Effector memory CD8-positive, alpha-beta T cell (primary cell): Measurements from ENCODE around the gene PPP1R15A.
"Not testable (repeated sequence)": the region's sequence is repeated elsewhere in the genome, so short reads cannot be mapped to it uniquely, and the experiment has no call there.

ENCODE experiments used
- ATAC-seq: fragments of 150-1000 bp; cut with Tn5 transposase; replicated peaks from 2 replicates; pipeline ENCODE4 v1.10.0; 2021; ENCODE audit warnings: mild to moderate bottlenecking, moderate library complexity
- DNase-seq, 3 experiments: peaks; one replicate each; pipeline ENCODE4 v3.0.0; 2021
- H3K27ac Mint-ChIP-seq, 2 donors: one replicate each; pipeline ENCODE4 v1.8.0; 2022; ENCODE audit warnings: mild to moderate bottlenecking in 2 of 2, mixed read lengths in 2 of 2, moderate library complexity in 2 of 2
- H3K27me3 Mint-ChIP-seq, 2 donors: one replicate each; pipeline ENCODE4 v1.8.0; 2022; ENCODE audit warnings: mixed read lengths in 2 of 2
- H3K36me3 Mint-ChIP-seq: one replicate; pipeline ENCODE4 v1.8.0; 2022; ENCODE audit warnings: mild to moderate bottlenecking, moderate library complexity, mixed read lengths; ENCODE audit not compliant: insufficient read depth
- H3K4me1 Mint-ChIP-seq, 2 donors: one replicate each; pipeline ENCODE4 v1.8.0; 2022; ENCODE audit warnings: low read depth in 2 of 2, mixed read lengths in 2 of 2
- H3K4me3 Mint-ChIP-seq, 2 donors: one replicate each; pipeline ENCODE4 v1.8.0; 2022; ENCODE audit warnings: mild to moderate bottlenecking in 2 of 2, mixed read lengths in 2 of 2, moderate library complexity in 2 of 2
- H3K9me3 Mint-ChIP-seq, 2 donors: one replicate each; pipeline ENCODE4 v1.8.0; 2022; ENCODE audit warnings: mixed read lengths in 2 of 2

The PPP1R15A gene

GRCh38 chr19:48867123-48867745 is 5.0 kb upstream of the PPP1R15A start:
- Mint-ChIP-seq H3K9me3 (no peaks in the 10 kb centered on the region), H3K4me1 (peaks cover 2 to 6% of the 10 kb centered on the region in 2 donors), H3K36me3 (peaks cover 13% of the 10 kb centered on the region), H3K27me3 (peaks cover 10 to 15% of the 10 kb centered on the region in 2 donors), H3K4me3 (no peak overlapping the region), H3K27ac (no peak overlapping the region)
- DNase-seq (no peak), ATAC-seq (no peak)

GRCh38 chr19:48867746-48868113 is 4.5 kb upstream of the PPP1R15A start:
- peaks cover 18% of the 10 kb centered on the region for H3K36me3 Mint-ChIP-seq
- H3K4me3 Mint-ChIP-seq, result no peak overlapping the region
- H3K27ac Mint-ChIP-seq, result no peak overlapping the region
- H3K4me1 Mint-ChIP-seq, result peaks cover 7 to 9% of the 10 kb centered on the region in 2 donors
- no peak for ATAC-seq
- H3K9me3 Mint-ChIP-seq, result no peaks in the 10 kb centered on the region
- DNase-seq, result no peak
- H3K27me3 Mint-ChIP-seq, result peaks cover 10 to 15% of the 10 kb centered on the region in 2 donors

DNA sequence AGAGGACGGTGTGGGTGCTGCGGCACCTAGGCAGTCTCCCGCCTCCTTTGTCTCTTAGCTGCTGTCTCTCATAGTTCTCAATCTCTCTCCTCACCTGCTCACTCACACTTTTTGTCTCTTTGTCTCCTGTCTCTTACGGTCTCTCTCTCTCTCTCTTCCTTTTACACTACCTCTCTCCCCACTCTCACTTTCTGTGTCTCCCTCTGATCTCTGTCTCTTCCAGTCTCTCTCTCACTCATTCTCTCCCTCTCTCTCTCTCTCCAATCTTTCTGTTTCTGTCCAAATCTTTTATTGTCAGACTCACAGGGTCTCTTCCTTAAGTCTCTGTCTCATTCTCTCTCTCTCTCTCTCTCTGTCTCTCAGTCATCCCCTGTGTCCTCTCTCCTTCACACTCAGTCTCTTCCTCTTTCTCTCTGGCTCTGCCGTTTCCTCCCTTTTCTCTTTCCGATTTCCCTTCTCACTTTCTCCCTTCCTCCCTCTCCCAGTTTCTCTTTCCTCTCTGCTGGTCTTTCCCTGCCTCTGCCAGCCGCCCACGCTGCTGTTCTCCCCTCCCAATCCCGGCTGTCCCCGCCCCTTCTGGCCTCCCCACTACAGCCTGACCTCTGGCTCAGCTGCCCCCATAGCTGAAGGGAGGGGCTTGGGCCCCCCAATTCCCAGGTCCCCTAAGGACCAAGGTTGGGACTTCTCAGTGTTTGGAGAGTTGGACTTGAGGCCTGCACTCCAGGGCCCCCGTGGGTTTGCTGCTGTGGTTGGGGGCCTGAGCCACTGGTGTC is 3.9 kb upstream of the PPP1R15A start, which contains the start of gene PLEKHA4:
Gene PLEKHA4, minus strand, starts transcription at position 504 of the 773 bp plus-strand sequence. CDS start 997 bp downstream, outside the sequence.
- no peak within 1 kb of the TSS for H3K4me3 Mint-ChIP-seq
- no peak within 1 kb of the TSS for H3K27ac Mint-ChIP-seq

DNA sequence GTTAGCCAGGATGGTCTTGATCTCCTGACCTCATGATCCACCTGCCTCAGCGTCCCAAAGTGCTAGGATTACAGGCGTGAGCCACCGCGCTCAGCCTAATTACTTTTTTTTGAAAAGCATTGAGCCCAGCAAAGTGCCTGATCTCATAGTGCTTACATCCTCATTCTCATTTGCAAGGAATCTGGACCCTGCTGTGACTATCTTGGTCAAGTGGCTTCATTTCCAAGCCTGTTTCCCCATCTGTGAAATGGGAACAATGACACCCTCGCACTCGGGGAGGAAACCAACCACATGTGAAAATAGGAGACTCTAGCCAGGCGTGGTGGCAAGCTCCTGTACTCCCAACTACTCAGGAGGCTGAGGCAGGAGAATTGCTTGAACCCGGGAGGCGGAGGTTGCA is 2.2 kb upstream of the PPP1R15A start:
- Mint-ChIP-seq H3K4me3 (no peak overlapping the region), H3K9me3 (no peaks in the 10 kb centered on the region), H3K4me1 (peaks cover 30 to 31% of the 10 kb centered on the region in 2 donors), H3K27ac (no peak overlapping the region), H3K36me3 (peaks cover 41% of the 10 kb centered on the region), H3K27me3 (peaks cover 10 to 15% of the 10 kb centered on the region in 2 donors)
- ATAC-seq (no peak), DNase-seq (no peak)

More for the DNA sequence above, 3.9 kb upstream of the PPP1R15A start, which contains the start of gene PLEKHA4:
- Mint-ChIP-seq H3K36me3 (peaks cover 24% of the 10 kb centered on the region), H3K27me3 (peaks cover 10 to 15% of the 10 kb centered on the region in 2 donors), H3K4me1 (peaks cover 13 to 15% of the 10 kb centered on the region in 2 donors), H3K9me3 (no peaks in the 10 kb centered on the region)
- no peak for DNase-seq
- ATAC-seq, result no peak

DNA sequence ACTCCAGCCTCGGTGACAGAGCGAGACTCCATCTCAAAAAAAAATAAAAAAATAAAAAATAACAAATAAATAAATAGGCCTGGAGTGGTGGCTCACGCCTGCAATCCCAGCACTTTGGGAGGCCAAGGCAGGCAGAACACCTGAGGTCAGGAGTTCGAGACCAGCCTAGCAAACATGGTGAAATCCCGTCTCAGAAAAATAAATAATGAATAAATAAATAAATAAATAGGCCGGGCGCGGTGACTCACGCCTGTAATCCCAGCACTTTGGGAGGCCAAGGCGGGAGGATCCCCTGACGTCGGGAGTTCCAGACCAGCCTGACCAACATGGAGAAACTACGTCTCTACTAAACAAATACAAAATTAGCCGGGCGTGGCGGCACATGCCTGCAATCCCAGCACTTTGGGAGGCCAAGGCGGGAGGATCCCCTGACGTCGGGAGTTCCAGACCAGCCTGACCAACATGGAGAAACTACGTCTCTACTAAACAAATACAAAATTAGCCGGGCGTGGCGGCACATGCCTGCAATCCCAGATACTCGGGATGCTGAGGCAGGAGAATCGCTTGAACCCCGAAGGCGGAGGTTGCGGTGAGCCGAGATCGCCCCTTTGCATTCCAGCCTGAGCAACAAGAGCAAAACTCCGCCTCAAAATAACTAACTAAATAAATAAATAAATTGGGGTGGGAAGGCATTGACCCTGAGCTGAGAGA is 595 bp upstream of the PPP1R15A start:
- ATAC-seq, H3K9me3 Mint-ChIP-seq, DNase-seq: not testable (repeated sequence)
- Mint-ChIP-seq H3K27ac (peak overlapping the region; percentile 99 to 100), H3K4me3 (peak overlapping the region; percentile 89 to 100), H3K36me3 (peaks cover 57% of the 10 kb centered on the region), H3K27me3 (peaks cover 9 to 13% of the 10 kb centered on the region in 2 donors), H3K4me1 (peaks cover 43 to 45% of the 10 kb centered on the region in 2 donors)

GRCh38 chr19:48872884-48873475 is 759 bp downstream of the PPP1R15A start:
- peaks cover 71% of the 10 kb centered on the region for H3K36me3 Mint-ChIP-seq

GRCh38 chr19:48873476-48874302 is 1.5 kb downstream of the PPP1R15A start:
- no peak for ATAC-seq
- Mint-ChIP-seq H3K4me3 (peak overlapping the region; percentile 89 to 100), H3K4me1 (peaks cover 41 to 47% of the 10 kb centered on the region in 2 donors), H3K36me3 (peaks cover 78% of the 10 kb centered on the region), H3K9me3 (no peaks in the 10 kb centered on the region), H3K27ac (peak overlapping the region; percentile 99 to 100), H3K27me3 (no peaks in the 10 kb centered on the region)
- peak in 1 of 3 experiments; percentile 32 for DNase-seq

More at GRCh38 chr19:48872884-48873475, 759 bp downstream of the PPP1R15A start:
- Mint-ChIP-seq H3K4me3 (peak overlapping the region; percentile 89 to 100), H3K27ac (peak overlapping the region; percentile 99 to 100), H3K9me3 (no peaks in the 10 kb centered on the region), H3K27me3 (no peaks in the 10 kb centered on the region), H3K4me1 (peaks cover 45 to 47% of the 10 kb centered on the region in 2 donors)
- peak; percentile 40 for ATAC-seq
- DNase-seq, result peak; percentile 73 to 82 (median 73)

- ATAC-seq (peak; percentile 4), DNase-seq (peak in 1 of 3 experiments; percentile 43)
These were observed 2.3 kb downstream of the PPP1R15A start for GRCh38 chr19:48874303-48875135.

DNA sequence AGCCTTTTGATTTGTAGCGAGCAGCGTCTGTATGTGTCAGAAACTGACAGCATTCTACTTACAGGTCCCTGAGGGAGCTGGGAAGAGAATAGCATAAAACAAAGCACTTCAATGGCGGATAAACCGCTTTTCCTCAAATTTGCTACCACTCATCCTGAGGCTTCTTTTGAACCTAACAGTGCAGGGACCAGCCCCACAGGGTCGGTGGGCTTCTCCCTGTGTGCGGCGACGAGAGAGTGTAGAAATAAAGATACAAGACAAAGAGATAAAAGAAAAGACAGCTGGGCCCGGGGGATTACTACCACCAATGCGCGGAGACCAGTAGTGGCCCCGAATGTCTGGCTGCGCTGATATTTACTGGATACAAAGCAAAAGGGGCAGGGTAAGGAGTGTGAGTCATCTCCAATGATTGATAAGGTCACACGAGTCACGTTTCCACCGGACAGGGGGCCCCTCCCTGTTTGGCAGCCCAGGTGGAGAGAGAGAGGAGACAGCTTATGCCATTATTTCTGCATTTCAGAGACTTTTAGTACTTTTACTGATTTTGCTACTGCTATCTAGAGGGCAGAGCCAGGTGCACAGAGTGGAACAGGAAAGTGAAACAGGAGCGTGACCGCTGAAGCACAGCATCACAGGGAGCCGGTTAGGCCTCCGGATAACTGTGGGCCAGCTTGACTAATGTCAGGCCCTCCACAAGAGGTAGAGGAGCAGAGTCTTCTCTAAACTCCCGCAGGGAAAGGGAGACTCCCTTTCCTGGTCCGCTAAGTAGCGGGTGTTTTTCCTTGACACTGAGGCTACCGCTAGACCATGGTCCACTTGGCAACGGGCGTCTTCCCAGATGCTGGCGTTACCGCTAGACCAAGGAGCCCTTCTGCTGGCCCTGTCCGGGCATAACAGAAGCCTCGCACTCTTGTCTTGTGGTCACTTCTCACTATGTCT is 4.1 kb downstream of the PPP1R15A start:
- H3K4me3 Mint-ChIP-seq, result peak overlapping the region; percentile 89 to 100
- not testable (repeated sequence) for ATAC-seq, H3K9me3 Mint-ChIP-seq, H3K27me3 Mint-ChIP-seq
- peak in 1 of 3 experiments; percentile 41 for DNase-seq
- peak overlapping the region; percentile 99 to 100 for H3K27ac Mint-ChIP-seq
- H3K4me1 Mint-ChIP-seq, result peaks cover 41 to 47% of the 10 kb centered on the region in 2 donors
- peaks cover 96% of the 10 kb centered on the region for H3K36me3 Mint-ChIP-seq

More at GRCh38 chr19:48874303-48875135, 2.3 kb downstream of the PPP1R15A start:
- Mint-ChIP-seq H3K27ac (peak overlapping the region; percentile 99 to 100), H3K4me3 (peak overlapping the region; percentile 89 to 100), H3K9me3 (no peaks in the 10 kb centered on the region), H3K4me1 (peaks cover 41 to 47% of the 10 kb centered on the region in 2 donors), H3K36me3 (peaks cover 86% of the 10 kb centered on the region), H3K27me3 (no peaks in the 10 kb centered on the region)

- H3K4me3 Mint-ChIP-seq, result peak overlapping the region; percentile 43 to 59
- H3K9me3 Mint-ChIP-seq, result no peaks in the 10 kb centered on the region
- H3K36me3 Mint-ChIP-seq, result peaks cover 100% of the 10 kb centered on the region
- H3K27ac Mint-ChIP-seq, result peak overlapping the region; percentile 82 to 100
- ATAC-seq (no peak), DNase-seq (no peak)
- H3K27me3 Mint-ChIP-seq, result no peaks in the 10 kb centered on the region
- H3K4me1 Mint-ChIP-seq, result peaks cover 35 to 39% of the 10 kb centered on the region in 2 donors
These were observed 5.6 kb downstream of the PPP1R15A start for GRCh38 chr19:48877855-48878195.
